H1 (cell line): Measurements from ENCODE around the gene RERE. TPM values are rescaled to one million over a fixed set of nuclear protein-coding genes. Genes with fewer than 3 reads are reported as not detected.

Experiments
- CTCF ChIA-PET: fragments of 300-600 bp; sonication (Branson Sonifier 250); formaldehyde crosslinking; loops from one replicate; lab custom pipeline; 2021; ENCODE audit not compliant: partially characterized antibody; lab: Charles Lee
- POLR2A ChIA-PET: fragments of 300-600 bp; sonication (Branson Sonifier 250); formaldehyde crosslinking; loops from one replicate; lab custom pipeline; 2021; ENCODE audit warnings: inconsistent platforms; ENCODE audit not compliant: partially characterized antibody; lab: Charles Lee
- DNase-seq, 2 experiments: peaks; one replicate each; pipeline versions ENCODE4 v3.0.0 to v3.0.0-alpha.2; 2010 to 2022; ENCODE audit warnings: low spot score in 2 of 2, low read depth in 1 of 2, mixed read lengths in 1 of 2
- FAIRE-seq: peaks from 2 replicates; lab custom pipeline; 2011; peaks lifted over from hg19 to GRCh38; lab: Jason Lieb, UNC
- H2AFZ ChIP-seq: 2 replicates; pipeline ENCODE4 v1.8.1; 2012; ENCODE audit warnings: low read length, inconsistent platforms
- H2AK5ac ChIP-seq: 2 replicates; pipeline ENCODE4 v1.6.1; 2013; ENCODE audit warnings: low read depth, low read length
- H2BK120ac ChIP-seq: replicated peaks from 2 replicates; pipeline ENCODE3; 2013; ENCODE audit warnings: low read depth, low read length, inconsistent platforms
- H2BK12ac ChIP-seq: 2 replicates; pipeline ENCODE4 v1.6.1; 2013; ENCODE audit warnings: low read depth, low read length
- H2BK15ac ChIP-seq: 2 replicates; pipeline ENCODE4 v1.6.1; 2013; ENCODE audit warnings: low read length
- H2BK20ac ChIP-seq: 2 replicates; pipeline ENCODE4 v1.6.1; 2013; ENCODE audit warnings: low read length
- H2BK5ac ChIP-seq: 2 replicates; pipeline ENCODE4 v1.6.1; 2013; ENCODE audit warnings: low read depth, low read length
- H3K14ac ChIP-seq: 2 replicates; pipeline ENCODE4 v1.6.1; 2013; ENCODE audit warnings: inconsistent platforms; ENCODE audit not compliant: insufficient read length
- H3K18ac ChIP-seq: 2 replicates; pipeline ENCODE4 v1.6.1; 2013; ENCODE audit warnings: low read length; ENCODE audit errors: extremely low read depth
- H3K23ac ChIP-seq: 2 replicates; pipeline ENCODE4 v1.6.1; 2013; ENCODE audit warnings: inconsistent platforms; ENCODE audit not compliant: insufficient read length
- H3K23me2 ChIP-seq: 2 replicates; pipeline ENCODE4 v1.6.1; 2013; ENCODE audit warnings: low read depth, low read length
- H3K27ac ChIP-seq: 2 replicates; pipeline ENCODE4 v1.6.1; 2011; ENCODE audit warnings: low read depth, low read length, inconsistent platforms
- H3K27me3 ChIP-seq, 4 experiments: replicated peaks in 1 of 4; 1 replicate in 1 of 4; 2 replicates in 3 of 4; pipeline versions ENCODE4 v1.6.1 to v1.8.1; 2011 to 2013; ENCODE audit warnings: low read length in 3 of 4, mild to moderate bottlenecking in 3 of 4, inconsistent platforms in 2 of 4, mixed read lengths in 2 of 4, moderate library complexity in 1 of 4; ENCODE audit not compliant: control insufficient read depth in 3 of 4, insufficient read depth in 3 of 4; ENCODE audit errors: extremely low read depth in 1 of 4
- H3K36me3 ChIP-seq, 4 experiments: 2 replicates each; pipeline versions ENCODE4 v1.6.1 to v1.8.1; 2011 to 2013; ENCODE audit warnings: mild to moderate bottlenecking in 4 of 4, low read length in 3 of 4, moderate library complexity in 2 of 4, control low read depth in 1 of 4, inconsistent platforms in 1 of 4; ENCODE audit not compliant: insufficient read depth in 4 of 4, control insufficient read depth in 2 of 4
- H3K4ac ChIP-seq: replicated peaks from 2 replicates; pipeline ENCODE3; 2013; ENCODE audit warnings: low read length, low read depth, mixed read lengths, inconsistent platforms; ENCODE audit not compliant: insufficient read length
- H3K4me1 ChIP-seq, 4 experiments: replicated peaks in 1 of 4; 1 replicate in 1 of 4; 2 replicates in 3 of 4; pipeline versions ENCODE4 v1.6.1 to v1.8.1; 2011 to 2013; ENCODE audit warnings: low read length in 3 of 4, inconsistent platforms in 2 of 4, mixed read lengths in 1 of 4; ENCODE audit not compliant: insufficient read depth in 4 of 4, control insufficient read depth in 3 of 4
- H3K4me2 ChIP-seq, 2 experiments: 2 replicates each; pipeline versions ENCODE4 v1.6.1 to v1.8.1; 2011 to 2013; ENCODE audit warnings: low read depth in 2 of 2, low read length in 2 of 2, control low read depth in 1 of 2, inconsistent platforms in 1 of 2, mild to moderate bottlenecking in 1 of 2; ENCODE audit not compliant: insufficient read depth in 1 of 2
- H3K4me3 ChIP-seq, 4 experiments: fragments of 200-600, 300-600 bp in 1 of 4; sonication (generic), shearing (Covaris generic), sonication (Bioruptor Twin) in 1 of 4; 2 replicates each; pipeline versions ENCODE4 v1.5.1 to v1.8.1; 2011 to 2016; ENCODE audit warnings: low read length in 4 of 4, low read depth in 3 of 4, control low read depth in 2 of 4, inconsistent platforms in 2 of 4, mild to moderate bottlenecking in 2 of 4, mixed read lengths in 1 of 4, moderate library complexity in 1 of 4; ENCODE audit not compliant: insufficient read depth in 2 of 4; ENCODE audit errors: extremely low read depth in 1 of 4
- H3K56ac ChIP-seq: replicated peaks from 2 replicates; pipeline ENCODE3; 2013; ENCODE audit warnings: low read depth, mild to moderate bottlenecking, mixed read lengths, low read length, inconsistent platforms; ENCODE audit not compliant: insufficient read length
- H3K79me1 ChIP-seq: 2 replicates; pipeline ENCODE4 v1.6.1; 2013; ENCODE audit warnings: low read depth, low read length, control low read depth
- H3K79me2 ChIP-seq, 2 experiments: 2 replicates each; pipeline versions ENCODE4 v1.6.1 to v1.8.1; 2012 to 2013; ENCODE audit warnings: low read length in 2 of 2, mild to moderate bottlenecking in 2 of 2, inconsistent platforms in 1 of 2; ENCODE audit not compliant: insufficient read depth in 2 of 2, control insufficient read depth in 1 of 2
- H3K9ac ChIP-seq, 4 experiments: replicated peaks in 1 of 4; 1 replicate in 1 of 4; 2 replicates in 3 of 4; pipeline versions ENCODE4 v1.6.1 to v1.8.1; 2011 to 2013; ENCODE audit warnings: low read depth in 3 of 4, low read length in 3 of 4, control low read depth in 2 of 4, mild to moderate bottlenecking in 2 of 4, moderate library complexity in 2 of 4, inconsistent platforms in 1 of 4; ENCODE audit errors: extremely low read depth in 1 of 4
- H3K9me3 ChIP-seq, 2 experiments: 2 replicates each; pipeline versions ENCODE4 v1.6.1 to v1.8.1; 2012 to 2013; ENCODE audit warnings: mild to moderate bottlenecking in 2 of 2, moderate library complexity in 2 of 2, control low read depth in 1 of 2, inconsistent platforms in 1 of 2, low read depth in 1 of 2, low read length in 1 of 2, mixed read lengths in 1 of 2; ENCODE audit not compliant: insufficient read depth in 2 of 2
- H4K20me1 ChIP-seq, 2 experiments: replicated peaks in 1 of 2; 2 replicates each; pipeline versions ENCODE3 to v1.8.1; 2011 to 2013; ENCODE audit warnings: inconsistent platforms in 2 of 2, low read length in 2 of 2, mild to moderate bottlenecking in 1 of 2; ENCODE audit not compliant: insufficient read depth in 2 of 2, control insufficient read depth in 1 of 2
- H4K5ac ChIP-seq: 2 replicates; pipeline ENCODE4 v1.6.1; 2013; ENCODE audit warnings: low read length, low read depth, mixed read lengths, inconsistent platforms; ENCODE audit not compliant: insufficient read length
- H4K8ac ChIP-seq: 2 replicates; pipeline ENCODE4 v1.8.0; 2013; ENCODE audit warnings: mild to moderate bottlenecking, moderate library complexity, low read length, inconsistent platforms; ENCODE audit not compliant: insufficient read depth; ENCODE audit errors: extremely low read depth
- H4K91ac ChIP-seq: replicated peaks from 2 replicates; pipeline ENCODE3; 2013; ENCODE audit warnings: low read length, mixed read lengths, inconsistent platforms; ENCODE audit not compliant: insufficient read length
- CTCF ChIP-seq, 3 experiments: IDR thresholded peaks; 1 replicate in 2 of 3; 2 replicates in 1 of 3; pipeline versions ENCODE4 v1.5.1 to v1.6.1; 2011; ENCODE audit warnings: low read length in 3 of 3, mild to moderate bottlenecking in 3 of 3, inconsistent platforms in 2 of 3, low read depth in 1 of 3, moderate library complexity in 1 of 3; ENCODE audit not compliant: insufficient read depth in 1 of 3; ENCODE audit errors: control extremely low read depth in 1 of 3
- EZH2 ChIP-seq: fragments of 200-600 bp; sonication (generic); IDR thresholded peaks from 2 replicates; pipeline ENCODE4 v1.7.1; 2012; ENCODE audit warnings: low read depth, mild to moderate bottlenecking, moderate library complexity, low read length, inconsistent platforms; ENCODE audit not compliant: severe bottlenecking
- polyA plus RNA-seq, 7 experiments: library from polyadenylated mRNA; depleted of rRNA in 3 of 7; stranded (reverse) in 5 of 7; unstranded in 2 of 7; fragments of >200 nt in 5 of 7; fragments of 200-250 nt in 2 of 7; gene quantifications; 1 replicate in 5 of 7; 2 replicates in 1 of 7; 4 replicates in 1 of 7; pipeline versions ENCODE4 v1.2.1 to v1.2.3, GENCODE V29; 2011 to 2013; ENCODE audit warnings: missing spikeins in 2 of 7, mixed read lengths in 2 of 7
- total RNA-seq: library from RNA; stranded (reverse); fragmentation: NEBNext Ultra II Directional; extraction: Animal tissue kit (Norgen Biotek cat#: 25700); gene quantifications from 2 replicates; pipeline ENCODE4 v1.2.1, GENCODE V29; 2021

Gene RERE
- total and polyA plus RNA-seq, 2 of the 8 experiments (the other 6 are each of a cell fraction or from before 2014, with no cell fraction given): 15.3 to 142 TPM

GRCh38 chr1:8478566-8478965, 338.9 kb downstream of the RERE start:
- H3K27ac ChIP-seq: no peak overlapping the region
- CTCF ChIA-PET: interaction anchor here (0.6 to 4.6 kb wide), 4 partner anchors 9 to 1586 kb away, joined by 3 to 15 read pairs (median 4); no protein-coding TSS in a partner anchor

More at GRCh38 chr1:8478566-8478965, 338.9 kb downstream of the RERE start:
- no peak overlapping the region for H2AK5ac ChIP-seq
- H2BK20ac ChIP-seq: no peak overlapping the region
- H4K91ac ChIP-seq: no peak overlapping the region
- peaks cover 2 to 3% of the 10 kb centered on the region in 2 experiments for H4K20me1 ChIP-seq
- H3K4me1 ChIP-seq: peaks cover 3 to 8% (median 6%) of the 10 kb centered on the region in 4 experiments; a peak in 6 of 7 replicates
- no peaks in the 10 kb centered on the region for H3K23me2 ChIP-seq
- H3K4me3 ChIP-seq: no peak overlapping the region
- no peak overlapping the region for H2BK5ac ChIP-seq
- H3K14ac ChIP-seq: no peak overlapping the region
- H3K9me3 ChIP-seq: no peaks in the 10 kb centered on the region
- no peaks in the 10 kb centered on the region for H3K27me3 ChIP-seq
- no peak overlapping the region for H3K4ac ChIP-seq
- H3K4me2 ChIP-seq: no peak overlapping the region
- H2BK12ac ChIP-seq: no peak overlapping the region
- no peak overlapping the region for H2BK15ac ChIP-seq
- H3K79me1 ChIP-seq: no peaks in the 10 kb centered on the region; the same call in 1 of the 2 replicates
- no peak overlapping the region for H3K18ac ChIP-seq
- H3K79me2 ChIP-seq: peaks cover 0 to 32% of the 10 kb centered on the region in 2 experiments; a peak in 2 of 4 replicates
- no peaks in the 10 kb centered on the region for H3K36me3 ChIP-seq
- POLR2A ChIA-PET: interaction anchor here (1.4 to 1.7 kb wide), 2 partner anchors 9 to 13 kb away, joined by 3 to 5 read pairs; no protein-coding TSS in a partner anchor
- H4K5ac ChIP-seq: no peak overlapping the region
- H2AFZ ChIP-seq: no peak overlapping the region
- DNase-seq: no peak
- H3K23ac ChIP-seq: no peak overlapping the region
- FAIRE-seq: no peak
- H2BK120ac ChIP-seq: peak overlapping the region; percentile 38
- H3K56ac ChIP-seq: no peak overlapping the region
- peak in 1 of 3 experiments; percentile 6; a peak in 1 of 4 replicates for TF ChIP-seq CTCF (IDR thresholded peaks at IDR 0.05; ENCODE audit: control extremely low read depth in 1 of 3, insufficient read depth in 1 of 3, low read depth in 1 of 3, low read length in 3 of 3)
- no peak for TF ChIP-seq EZH2
- no peak overlapping the region for H4K8ac ChIP-seq
- H3K9ac ChIP-seq: peak overlapping the region in 1 of 4 experiments; percentile 18; a peak in 1 of 7 replicates
